ENCODE measurements around the gene IRF9. TPM values are rescaled to one million over a fixed set of nuclear protein-coding genes. Genes with fewer than 3 reads are reported as not detected.
A peak's percentile ranks its signal among the peaks of the same experiment; 100 is the strongest.

Gene IRF9
- total and polyA plus RNA-seq, 2 of the 13 experiments (the other 11 are each of a cell fraction or from before 2014, with no cell fraction given), result 14.9 to 49.7 TPM

DNA sequence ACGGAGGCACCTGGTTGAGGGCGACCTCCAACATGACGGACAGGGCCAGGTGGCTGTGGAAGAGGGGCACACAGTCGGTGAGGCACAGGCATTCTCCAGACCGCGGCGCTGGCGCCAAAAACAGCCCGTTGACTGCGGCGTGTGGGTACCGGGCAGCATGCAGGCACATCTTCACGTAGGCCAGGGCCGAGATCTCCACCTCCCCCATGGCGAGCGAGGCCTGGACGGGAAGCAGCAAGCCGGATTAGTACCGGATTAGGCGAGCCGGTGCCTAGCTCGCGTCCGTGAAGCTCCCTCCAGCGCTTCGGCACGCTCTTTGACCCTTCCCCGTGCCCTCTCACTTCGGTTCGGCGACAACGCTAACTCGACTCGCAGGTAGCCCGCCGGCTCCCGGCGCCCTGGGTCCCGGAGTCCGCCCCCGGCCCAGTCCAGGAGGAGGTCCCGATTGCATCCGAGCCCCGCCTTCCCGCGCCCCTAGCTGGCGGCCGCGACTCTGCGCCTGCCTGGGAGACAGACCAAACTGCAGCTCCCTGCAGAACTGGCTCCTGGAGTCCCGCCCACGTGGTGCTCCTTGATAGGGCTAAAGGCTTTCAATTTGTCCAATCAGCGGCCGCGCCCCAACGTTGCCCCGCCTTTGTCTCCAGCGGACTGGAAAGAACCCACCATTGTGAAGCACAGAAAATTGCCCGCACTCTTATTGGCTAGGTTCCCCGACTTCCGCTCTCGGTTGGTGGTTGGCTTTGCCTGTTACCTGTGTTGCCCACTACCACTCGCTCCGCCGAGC, 19.8 kb upstream of the IRF9 start, which contains the start of gene EMC9 (continued):
- TF ChIP-seq, protein P1, sequence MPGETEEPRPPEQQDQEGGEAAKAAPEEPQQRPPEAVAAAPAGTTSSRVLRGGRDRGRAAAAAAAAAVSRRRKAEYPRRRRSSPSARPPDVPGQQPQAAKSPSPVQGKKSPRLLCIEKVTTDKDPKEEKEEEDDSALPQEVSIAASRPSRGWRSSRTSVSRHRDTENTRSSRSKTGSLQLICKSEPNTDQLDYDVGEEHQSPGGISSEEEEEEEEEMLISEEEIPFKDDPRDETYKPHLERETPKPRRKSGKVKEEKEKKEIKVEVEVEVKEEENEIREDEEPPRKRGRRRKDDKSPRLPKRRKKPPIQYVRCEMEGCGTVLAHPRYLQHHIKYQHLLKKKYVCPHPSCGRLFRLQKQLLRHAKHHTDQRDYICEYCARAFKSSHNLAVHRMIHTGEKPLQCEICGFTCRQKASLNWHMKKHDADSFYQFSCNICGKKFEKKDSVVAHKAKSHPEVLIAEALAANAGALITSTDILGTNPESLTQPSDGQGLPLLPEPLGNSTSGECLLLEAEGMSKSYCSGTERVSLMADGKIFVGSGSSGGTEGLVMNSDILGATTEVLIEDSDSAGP (CRISPR knock-in tag; IDR thresholded peaks at IDR 0.05; ENCODE audit: borderline replicate concordance), result no peak
- TF ChIP-seq ZNF468 (CRISPR knock-in tag; IDR thresholded peaks at IDR 0.05) (peak; percentile 99), ZNF337 (CRISPR knock-in tag; IDR thresholded peaks at IDR 0.05; ENCODE audit: borderline replicate concordance, low read depth) (no peak; the same call in 1 of the 2 replicates), REXO4 (CRISPR knock-in tag; IDR thresholded peaks at IDR 0.05; ENCODE audit: borderline replicate concordance) (peak; percentile 97), ESRRA (CRISPR knock-in tag; IDR thresholded peaks at IDR 0.05; ENCODE audit: low read depth) (peak; percentile 75; the same call in 1 of the 2 replicates), ERF (CRISPR knock-in tag; IDR thresholded peaks at IDR 0.05) (peak; percentile 97), ARID2 (CRISPR knock-in tag; IDR thresholded peaks at IDR 0.05; ENCODE audit: borderline replicate concordance) (peak; percentile 99), ZNF317 (CRISPR knock-in tag; IDR thresholded peaks at IDR 0.05) (peak; percentile 95), KLF16 (CRISPR knock-in tag; IDR thresholded peaks at IDR 0.05) (peak in 1 of 2 experiments; percentile 98; a peak in 2 of 4 replicates), ZNF652 (CRISPR knock-in tag; IDR thresholded peaks at IDR 0.05; ENCODE audit: borderline replicate concordance, low read depth) (no peak; the same call in 1 of the 2 replicates), ZNF331 (CRISPR knock-in tag; IDR thresholded peaks at IDR 0.05) (peak; percentile 89), MAZ (IDR thresholded peaks at IDR 0.05; ENCODE audit: borderline replicate concordance, low read depth, low read length) (peak; percentile 61; the same call in 1 of the 2 replicates), MAZ (CRISPR knock-in tag; IDR thresholded peaks at IDR 0.05; ENCODE audit: low read depth) (peak; percentile 95)
- TF ChIP-seq, protein P2, sequence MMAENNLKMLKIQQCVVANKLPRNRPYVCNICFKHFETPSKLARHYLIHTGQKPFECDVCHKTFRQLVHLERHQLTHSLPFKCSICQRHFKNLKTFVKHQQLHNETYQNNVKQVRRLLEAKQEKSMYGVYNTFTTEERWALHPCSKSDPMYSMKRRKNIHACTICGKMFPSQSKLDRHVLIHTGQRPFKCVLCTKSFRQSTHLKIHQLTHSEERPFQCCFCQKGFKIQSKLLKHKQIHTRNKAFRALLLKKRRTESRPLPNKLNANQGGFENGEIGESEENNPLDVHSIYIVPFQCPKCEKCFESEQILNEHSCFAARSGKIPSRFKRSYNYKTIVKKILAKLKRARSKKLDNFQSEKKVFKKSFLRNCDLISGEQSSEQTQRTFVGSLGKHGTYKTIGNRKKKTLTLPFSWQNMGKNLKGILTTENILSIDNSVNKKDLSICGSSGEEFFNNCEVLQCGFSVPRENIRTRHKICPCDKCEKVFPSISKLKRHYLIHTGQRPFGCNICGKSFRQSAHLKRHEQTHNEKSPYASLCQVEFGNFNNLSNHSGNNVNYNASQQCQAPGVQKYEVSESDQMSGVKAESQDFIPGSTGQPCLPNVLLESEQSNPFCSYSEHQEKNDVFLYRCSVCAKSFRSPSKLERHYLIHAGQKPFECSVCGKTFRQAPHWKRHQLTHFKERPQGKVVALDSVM (CRISPR knock-in tag; IDR thresholded peaks at IDR 0.05), result no peak
- TF ChIP-seq, protein P3, sequence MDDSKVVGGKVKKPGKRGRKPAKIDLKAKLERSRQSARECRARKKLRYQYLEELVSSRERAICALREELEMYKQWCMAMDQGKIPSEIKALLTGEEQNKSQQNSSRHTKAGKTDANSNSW (CRISPR knock-in tag; IDR thresholded peaks at IDR 0.05; ENCODE audit: borderline replicate concordance), result peak; percentile 90; the same call in 1 of the 2 replicates
- TF ChIP-seq, protein P4, sequence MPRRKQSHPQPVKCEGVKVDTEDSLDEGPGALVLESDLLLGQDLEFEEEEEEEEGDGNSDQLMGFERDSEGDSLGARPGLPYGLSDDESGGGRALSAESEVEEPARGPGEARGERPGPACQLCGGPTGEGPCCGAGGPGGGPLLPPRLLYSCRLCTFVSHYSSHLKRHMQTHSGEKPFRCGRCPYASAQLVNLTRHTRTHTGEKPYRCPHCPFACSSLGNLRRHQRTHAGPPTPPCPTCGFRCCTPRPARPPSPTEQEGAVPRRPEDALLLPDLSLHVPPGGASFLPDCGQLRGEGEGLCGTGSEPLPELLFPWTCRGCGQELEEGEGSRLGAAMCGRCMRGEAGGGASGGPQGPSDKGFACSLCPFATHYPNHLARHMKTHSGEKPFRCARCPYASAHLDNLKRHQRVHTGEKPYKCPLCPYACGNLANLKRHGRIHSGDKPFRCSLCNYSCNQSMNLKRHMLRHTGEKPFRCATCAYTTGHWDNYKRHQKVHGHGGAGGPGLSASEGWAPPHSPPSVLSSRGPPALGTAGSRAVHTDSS (CRISPR knock-in tag; conservative IDR thresholded peaks at IDR 0.05), result peak; percentile 100
- TF ChIP-seq, protein P5, sequence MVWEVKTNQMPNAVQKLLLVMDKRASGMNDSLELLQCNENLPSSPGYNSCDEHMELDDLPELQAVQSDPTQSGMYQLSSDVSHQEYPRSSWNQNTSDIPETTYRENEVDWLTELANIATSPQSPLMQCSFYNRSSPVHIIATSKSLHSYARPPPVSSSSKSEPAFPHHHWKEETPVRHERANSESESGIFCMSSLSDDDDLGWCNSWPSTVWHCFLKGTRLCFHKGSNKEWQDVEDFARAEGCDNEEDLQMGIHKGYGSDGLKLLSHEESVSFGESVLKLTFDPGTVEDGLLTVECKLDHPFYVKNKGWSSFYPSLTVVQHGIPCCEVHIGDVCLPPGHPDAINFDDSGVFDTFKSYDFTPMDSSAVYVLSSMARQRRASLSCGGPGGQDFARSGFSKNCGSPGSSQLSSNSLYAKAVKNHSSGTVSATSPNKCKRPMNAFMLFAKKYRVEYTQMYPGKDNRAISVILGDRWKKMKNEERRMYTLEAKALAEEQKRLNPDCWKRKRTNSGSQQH (CRISPR knock-in tag; IDR thresholded peaks at IDR 0.05; ENCODE audit: low read depth), result no peak; the same call in none of the 2 replicates
- TF ChIP-seq, protein P6, sequence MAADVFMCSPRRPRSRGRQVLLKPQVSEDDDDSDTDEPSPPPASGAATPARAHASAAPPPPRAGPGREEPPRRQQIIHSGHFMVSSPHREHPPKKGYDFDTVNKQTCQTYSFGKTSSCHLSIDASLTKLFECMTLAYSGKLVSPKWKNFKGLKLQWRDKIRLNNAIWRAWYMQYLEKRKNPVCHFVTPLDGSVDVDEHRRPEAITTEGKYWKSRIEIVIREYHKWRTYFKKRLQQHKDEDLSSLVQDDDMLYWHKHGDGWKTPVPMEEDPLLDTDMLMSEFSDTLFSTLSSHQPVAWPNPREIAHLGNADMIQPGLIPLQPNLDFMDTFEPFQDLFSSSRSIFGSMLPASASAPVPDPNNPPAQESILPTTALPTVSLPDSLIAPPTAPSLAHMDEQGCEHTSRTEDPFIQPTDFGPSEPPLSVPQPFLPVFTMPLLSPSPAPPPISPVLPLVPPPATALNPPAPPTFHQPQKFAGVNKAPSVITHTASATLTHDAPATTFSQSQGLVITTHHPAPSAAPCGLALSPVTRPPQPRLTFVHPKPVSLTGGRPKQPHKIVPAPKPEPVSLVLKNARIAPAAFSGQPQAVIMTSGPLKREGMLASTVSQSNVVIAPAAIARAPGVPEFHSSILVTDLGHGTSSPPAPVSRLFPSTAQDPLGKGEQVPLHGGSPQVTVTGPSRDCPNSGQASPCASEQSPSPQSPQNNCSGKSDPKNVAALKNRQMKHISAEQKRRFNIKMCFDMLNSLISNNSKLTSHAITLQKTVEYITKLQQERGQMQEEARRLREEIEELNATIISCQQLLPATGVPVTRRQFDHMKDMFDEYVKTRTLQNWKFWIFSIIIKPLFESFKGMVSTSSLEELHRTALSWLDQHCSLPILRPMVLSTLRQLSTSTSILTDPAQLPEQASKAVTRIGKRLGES (CRISPR knock-in tag; IDR thresholded peaks at IDR 0.05; ENCODE audit: borderline replicate concordance), result peak; percentile 33

Measured in HepG2 (cell line).